Measurements from ENCODE around the gene PLEKHA7.

Gene PLEKHA7

DNA sequence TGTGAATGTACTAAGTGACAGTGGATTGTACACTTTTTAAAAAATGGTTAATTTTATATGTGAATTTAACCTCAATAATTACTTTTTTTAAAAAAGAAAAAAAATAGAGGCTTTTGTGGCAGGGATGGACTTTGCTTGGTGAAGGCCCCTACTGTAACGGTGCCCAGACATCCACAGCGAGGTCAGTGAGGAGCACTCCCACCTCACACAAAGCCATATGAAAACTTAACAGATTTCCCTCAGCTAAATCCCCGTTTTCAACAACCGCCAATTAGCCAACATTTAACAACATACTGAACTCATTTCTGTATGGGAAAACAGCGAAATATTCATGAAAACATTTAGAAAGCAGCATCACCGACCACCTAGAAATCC lies 276.4 kb downstream of the PLEKHA7 start:
- Histone ChIP-seq H3K9me3 (ENCODE audit: control insufficient read depth, insufficient read depth, low read length) (no peaks in the 10 kb centered on the region), H3K4me1 (ENCODE audit: control insufficient read depth, low read length) (peaks cover 29% of the 10 kb centered on the region), H3K36me3 (ENCODE audit: control insufficient read depth, low read length) (peaks cover 38% of the 10 kb centered on the region), H3K27me3 (ENCODE audit: control insufficient read depth, low read length) (no peaks in the 10 kb centered on the region), H3K4me3 (ENCODE audit: low read length) (peak overlapping the region; percentile 87), H3K27ac (ENCODE audit: low read depth, low read length) (peak overlapping the region; percentile 64), H3K79me2 (ENCODE audit: control insufficient read depth, low read length) (peaks cover 48% of the 10 kb centered on the region), H4K20me1 (ENCODE audit: control insufficient read depth, insufficient read depth, low read depth, low read length) (peaks cover 22% of the 10 kb centered on the region), H3F3A (ENCODE audit: control insufficient read depth, insufficient read depth) (no peaks in the 10 kb centered on the region), H3K9me2 (replicated peaks; ENCODE audit: control insufficient read depth, low read length) (no peaks in the 10 kb centered on the region), H3K4me2 (ENCODE audit: low read length) (peak overlapping the region; percentile 53)
- TF ChIP-seq, protein P1, sequence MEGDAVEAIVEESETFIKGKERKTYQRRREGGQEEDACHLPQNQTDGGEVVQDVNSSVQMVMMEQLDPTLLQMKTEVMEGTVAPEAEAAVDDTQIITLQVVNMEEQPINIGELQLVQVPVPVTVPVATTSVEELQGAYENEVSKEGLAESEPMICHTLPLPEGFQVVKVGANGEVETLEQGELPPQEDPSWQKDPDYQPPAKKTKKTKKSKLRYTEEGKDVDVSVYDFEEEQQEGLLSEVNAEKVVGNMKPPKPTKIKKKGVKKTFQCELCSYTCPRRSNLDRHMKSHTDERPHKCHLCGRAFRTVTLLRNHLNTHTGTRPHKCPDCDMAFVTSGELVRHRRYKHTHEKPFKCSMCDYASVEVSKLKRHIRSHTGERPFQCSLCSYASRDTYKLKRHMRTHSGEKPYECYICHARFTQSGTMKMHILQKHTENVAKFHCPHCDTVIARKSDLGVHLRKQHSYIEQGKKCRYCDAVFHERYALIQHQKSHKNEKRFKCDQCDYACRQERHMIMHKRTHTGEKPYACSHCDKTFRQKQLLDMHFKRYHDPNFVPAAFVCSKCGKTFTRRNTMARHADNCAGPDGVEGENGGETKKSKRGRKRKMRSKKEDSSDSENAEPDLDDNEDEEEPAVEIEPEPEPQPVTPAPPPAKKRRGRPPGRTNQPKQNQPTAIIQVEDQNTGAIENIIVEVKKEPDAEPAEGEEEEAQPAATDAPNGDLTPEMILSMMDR (IDR thresholded peaks at IDR 0.05; ENCODE audit: low read depth, low read length, poor library complexity, severe bottlenecking): no peak
- no peak for TF ChIP-seq EZH2phosphoT487 (IDR thresholded peaks at IDR 0.05; ENCODE audit: borderline replicate concordance, low read length)

Measured in DOHH2 (cell line).